Kidney epithelial cell (primary cell): ENCODE data around the gene LRIG2. TPM values are rescaled to one million over a fixed set of nuclear protein-coding genes. Genes with fewer than 3 reads are reported as not detected.

Experiments used
- DNase-seq: peaks from one replicate; pipeline ENCODE4 v3.0.0-alpha.2; 2010; ENCODE audit warnings: low read depth
- H3K27me3 ChIP-seq: 2 replicates; pipeline ENCODE4 v1.6.0; 2011; ENCODE audit warnings: low read length; ENCODE audit not compliant: control insufficient read depth, insufficient read depth
- H3K36me3 ChIP-seq: 2 replicates; pipeline ENCODE4 v1.5.1; 2011; ENCODE audit warnings: low read length; ENCODE audit not compliant: control insufficient read depth, insufficient read depth
- H3K4me3 ChIP-seq: 2 replicates; pipeline ENCODE4 v1.5.1; 2011; ENCODE audit warnings: low read depth, mild to moderate bottlenecking, control low read depth, low read length
- CTCF ChIP-seq: IDR thresholded peaks from 2 replicates; pipeline ENCODE4 v1.5.1; 2011; ENCODE audit warnings: mild to moderate bottlenecking, moderate library complexity, low read length, control low read depth, inconsistent platforms; ENCODE audit not compliant: insufficient read depth, poor library complexity, severe bottlenecking
- total RNA-seq: library from RNA; depleted of rRNA; stranded (reverse); fragments of >200 nt; gene quantifications from 2 replicates; pipeline ENCODE4 v1.2.3, GENCODE V29; 2015

Gene LRIG2
- total RNA-seq, 1 donor from 2014 or later = 8.3 TPM

- Histone ChIP-seq H3K36me3 (no peaks in the 10 kb centered on the region), H3K27me3 (no peaks in the 10 kb centered on the region), H3K4me3 (no peak overlapping the region)
- DNase-seq = no peak
- no peak for TF ChIP-seq CTCF
These were observed 64.6 kb downstream of the LRIG2 start for GRCh38 chr1:113137563-113137962.

- Histone ChIP-seq H3K4me3 (no peak overlapping the region), H3K27me3 (no peaks in the 10 kb centered on the region), H3K36me3 (no peaks in the 10 kb centered on the region)
- no peak for DNase-seq
- no peak for TF ChIP-seq CTCF
These were observed 65.8 kb downstream of the LRIG2 start for GRCh38 chr1:113138778-113139177.

GRCh38 chr1:113140176-113140575 is 67.2 kb downstream of the LRIG2 start:
- H3K36me3 ChIP-seq = no peaks in the 10 kb centered on the region
- no peaks in the 10 kb centered on the region for H3K27me3 ChIP-seq
- H3K4me3 ChIP-seq = no peak overlapping the region
- no peak for TF ChIP-seq CTCF
- DNase-seq = no peak

- peak; percentile 82 for TF ChIP-seq CTCF
- Histone ChIP-seq H3K4me3 (no peak overlapping the region), H3K27me3 (no peaks in the 10 kb centered on the region), H3K36me3 (no peaks in the 10 kb centered on the region)
- no peak for DNase-seq
These were observed 67.8 kb downstream of the LRIG2 start for GRCh38 chr1:113140588-113141446.

GRCh38 chr1:113141650-113142473 is 68.9 kb downstream of the LRIG2 start:
- Histone ChIP-seq H3K36me3 (no peaks in the 10 kb centered on the region), H3K4me3 (no peak overlapping the region), H3K27me3 (no peaks in the 10 kb centered on the region)
- no peak for TF ChIP-seq CTCF
- no peak for DNase-seq
